Middle frontal gyrus (tissue), 1 donor: ENCODE measurements around the gene MAN1A1.

Source experiments
- DNase-seq: peaks from one replicate; pipeline ENCODE4 v3.0.0-alpha.2; 2015; ENCODE audit warnings: low spot score; ENCODE audit errors: extremely low spot score

The MAN1A1 gene

DNA sequence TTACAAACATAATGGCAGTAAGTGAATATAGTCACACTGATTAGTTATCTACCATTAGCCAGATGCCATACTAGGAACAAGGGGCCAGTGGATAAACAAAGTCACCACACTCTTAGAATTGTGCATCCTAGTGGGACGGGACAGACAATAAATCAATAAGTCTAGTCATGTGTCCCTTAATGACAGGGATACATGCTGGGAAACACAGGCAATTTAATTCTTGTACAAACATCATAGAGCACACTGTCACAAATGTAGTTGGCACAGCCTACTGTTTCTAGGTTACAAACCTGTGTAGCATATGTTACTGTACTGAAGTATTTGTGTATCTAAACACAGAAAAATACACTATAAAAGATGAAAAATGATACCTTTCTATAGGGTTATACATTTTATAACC is 148.1 kb downstream of the MAN1A1 start:
- DNase-seq, result no peak

DNA sequence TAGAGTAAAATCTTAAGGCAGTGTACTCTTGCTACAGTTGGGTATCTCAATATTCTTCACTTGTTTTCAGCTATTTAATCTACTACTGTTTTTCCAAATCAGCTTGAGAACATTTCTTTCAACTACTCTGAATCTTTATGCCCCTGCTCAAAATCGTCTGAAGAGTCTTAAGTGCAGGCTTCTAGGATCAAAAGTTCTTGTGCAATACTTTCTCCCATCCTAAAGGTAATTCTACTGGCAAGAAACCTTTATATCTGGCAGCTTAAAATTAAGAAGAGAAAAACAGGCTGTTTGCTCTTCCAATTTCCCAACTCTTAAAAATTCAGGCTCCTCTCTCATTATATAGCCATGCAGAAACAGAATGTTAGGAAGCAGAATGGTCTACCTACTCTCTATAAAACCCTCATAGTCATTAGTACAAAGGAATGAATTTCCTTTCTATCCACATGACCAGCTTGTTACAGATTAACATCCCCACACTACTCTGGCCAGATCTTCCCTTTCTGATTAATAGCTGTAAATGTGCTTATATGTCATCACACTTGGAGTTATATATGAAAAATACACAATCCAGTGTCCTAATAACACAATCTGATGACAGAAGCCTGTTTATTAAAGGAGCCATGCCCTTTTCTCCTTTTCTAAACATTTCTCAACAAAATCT is 148.9 kb downstream of the MAN1A1 start:
- no peak for DNase-seq

DNA sequence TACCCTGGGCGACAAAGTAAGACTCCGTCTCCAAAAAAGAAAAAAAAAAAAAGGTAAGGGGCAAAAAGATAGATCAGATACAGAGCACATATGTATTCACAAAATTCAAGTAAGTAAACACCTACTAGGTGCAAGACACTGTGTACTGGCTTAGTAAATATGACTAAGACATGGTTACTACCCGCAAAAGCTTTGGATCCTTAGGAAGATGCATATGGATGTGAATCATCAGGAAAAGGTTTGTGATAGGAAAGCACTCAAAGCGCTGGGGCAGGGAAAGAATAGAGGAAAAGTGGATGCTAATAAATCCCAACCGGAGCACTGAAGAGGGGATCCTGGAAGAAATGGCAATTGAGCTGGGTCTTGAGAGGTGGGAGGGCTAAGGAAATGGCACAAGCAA is 152.3 kb downstream of the MAN1A1 start:
- DNase-seq, result no peak

DNA sequence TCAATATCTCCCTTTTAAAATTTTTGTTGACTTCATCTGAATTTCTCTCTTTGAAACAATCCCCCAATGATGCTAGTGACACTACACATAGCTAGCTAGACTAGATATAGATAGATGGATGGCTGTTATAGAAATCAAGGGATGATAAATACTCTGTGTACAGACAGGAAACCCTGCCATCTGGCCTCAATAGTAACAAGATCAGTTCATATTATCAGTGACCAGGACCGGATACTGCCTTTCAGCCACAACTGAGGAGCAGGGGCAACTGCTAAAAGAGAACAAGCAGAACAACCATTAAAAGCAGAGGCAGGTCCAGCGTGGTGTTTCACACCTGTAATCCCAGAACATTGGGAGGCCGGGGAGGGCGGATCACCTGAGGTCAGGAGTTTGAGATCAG is 152.8 kb downstream of the MAN1A1 start:
- no peak for DNase-seq

DNA sequence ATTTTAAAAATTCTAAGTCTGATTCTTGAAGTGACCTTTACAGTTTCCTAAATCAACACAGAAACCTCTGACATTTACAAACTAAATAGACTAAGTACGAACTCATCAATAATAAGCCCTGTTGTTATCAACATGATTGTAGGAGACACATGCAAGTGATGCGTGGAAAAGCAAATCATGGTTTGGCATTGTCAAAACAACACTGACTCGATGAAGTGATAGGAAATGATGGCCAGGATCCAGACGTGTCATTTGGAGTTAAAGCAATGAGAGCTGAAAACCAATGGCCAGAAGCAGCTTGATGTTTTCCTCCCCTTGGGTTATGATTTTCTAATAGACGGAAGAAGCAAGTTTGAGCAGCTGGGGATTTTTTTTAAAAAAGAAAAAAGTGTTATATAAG is 153.7 kb downstream of the MAN1A1 start:
- DNase-seq, result no peak

DNA sequence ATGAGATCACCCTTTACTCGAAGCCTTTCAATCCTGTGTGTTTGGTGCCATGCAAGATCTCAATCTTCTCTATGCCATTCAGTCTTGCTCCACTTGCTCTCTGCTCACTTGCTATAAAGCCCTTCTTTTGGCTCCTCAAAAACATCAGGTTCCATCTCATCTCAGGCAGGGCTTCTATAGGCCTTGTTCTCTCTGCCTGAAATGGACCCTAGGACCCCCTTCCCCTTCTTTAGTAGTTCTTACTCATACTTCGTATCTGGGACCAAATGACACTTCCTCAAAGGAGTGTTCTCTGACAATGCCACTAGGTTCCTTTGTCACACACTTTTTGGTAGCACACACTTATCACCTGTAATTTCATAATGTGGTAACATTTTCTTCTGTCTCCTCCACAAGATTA is 154.4 kb downstream of the MAN1A1 start:
- no peak for DNase-seq

DNA sequence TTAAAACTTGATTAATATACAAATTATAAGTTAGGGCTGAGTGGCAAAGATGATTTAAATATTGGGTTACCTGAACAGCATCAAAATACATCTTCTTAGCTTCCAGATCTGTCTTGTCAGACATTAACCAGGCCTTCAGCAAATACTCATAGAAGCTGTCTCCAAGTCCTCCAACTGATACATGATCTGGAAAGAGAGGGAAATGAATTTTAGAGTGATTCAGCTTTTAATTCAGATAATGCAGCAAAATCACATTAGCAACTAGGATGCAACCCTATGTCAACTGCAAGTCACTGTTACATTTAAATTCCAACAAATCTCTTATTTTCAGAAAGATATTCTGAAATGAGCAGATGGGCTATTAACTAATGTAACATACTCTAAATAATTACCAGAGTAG is 155.9 kb downstream of the MAN1A1 start:
- DNase-seq, result no peak

DNA sequence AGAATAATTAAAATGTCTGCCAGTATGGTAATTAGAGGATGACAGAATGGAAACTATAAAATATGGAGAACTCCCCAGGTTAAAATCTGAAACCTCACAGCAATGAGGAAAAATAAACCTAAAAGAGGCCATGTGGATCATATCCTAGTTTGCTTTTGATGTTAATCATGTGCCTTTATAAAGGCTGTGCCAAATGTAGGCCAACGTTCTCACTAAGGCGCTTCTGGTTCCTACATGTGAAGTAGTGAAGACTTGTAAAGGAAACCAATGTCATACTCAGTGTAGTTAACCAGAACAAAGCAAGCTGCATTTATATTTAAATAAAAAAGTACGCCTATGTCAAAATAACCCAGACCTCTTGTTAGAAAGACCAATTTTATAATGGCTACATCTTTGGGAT is 157.4 kb downstream of the MAN1A1 start:
- DNase-seq, result no peak

DNA sequence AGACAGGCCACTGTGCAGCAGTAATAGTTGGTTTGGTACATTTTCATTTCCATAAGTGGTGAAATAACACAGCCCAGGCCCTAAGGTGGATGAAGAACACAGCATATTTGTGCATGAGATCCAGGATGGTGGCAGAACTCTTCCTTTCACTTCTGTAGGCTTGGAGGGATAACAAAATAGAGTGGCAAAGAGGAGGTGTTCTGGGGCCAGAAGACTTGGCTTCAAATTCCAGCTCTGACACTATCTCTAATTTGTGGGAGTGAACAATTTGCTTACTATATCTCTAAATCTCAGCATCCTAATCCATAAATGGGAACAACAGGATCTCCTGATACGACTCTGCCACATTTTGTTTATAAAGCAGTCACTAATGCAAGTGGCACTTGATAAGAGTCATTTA is 159.4 kb downstream of the MAN1A1 start:
- DNase-seq, result no peak

DNA sequence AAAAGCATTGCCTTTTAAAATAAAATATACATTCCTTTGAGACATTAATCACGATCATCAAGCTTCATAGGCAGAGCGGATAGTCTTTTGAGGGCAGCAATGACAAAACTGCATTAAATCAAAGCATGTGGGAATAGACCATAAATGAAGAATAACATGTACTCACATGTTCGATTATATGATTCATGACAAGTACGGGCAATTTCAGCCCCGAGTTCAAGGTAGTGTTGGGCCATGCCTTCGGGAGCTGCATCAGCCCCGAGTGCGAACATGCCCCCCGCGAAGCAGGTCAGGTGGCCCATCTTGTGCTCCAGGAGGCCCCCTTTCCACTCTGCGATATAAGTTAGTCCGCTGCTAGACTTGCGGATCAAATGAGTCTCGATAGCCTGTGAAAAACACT is 160.1 kb downstream of the MAN1A1 start:
- no peak for DNase-seq

DNA sequence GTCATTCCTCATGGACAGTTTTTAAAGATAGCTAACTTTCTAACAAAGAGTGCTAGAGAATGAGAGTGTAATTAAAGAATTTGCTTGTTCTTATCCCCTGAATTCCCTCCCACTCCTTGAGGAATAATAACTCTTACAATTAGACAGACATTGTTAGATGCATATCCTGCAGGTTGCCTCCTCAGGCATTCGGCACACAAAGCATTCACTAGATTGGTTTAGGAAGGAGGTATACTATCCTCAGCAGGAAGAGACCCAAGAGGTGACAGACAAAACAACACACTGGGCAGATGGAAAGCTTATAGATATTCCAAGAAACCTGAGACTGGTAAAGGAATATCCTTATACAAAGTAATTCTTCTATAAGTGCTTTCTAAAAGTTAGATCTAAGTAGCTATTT is 162.0 kb downstream of the MAN1A1 start:
- DNase-seq, result no peak

DNA sequence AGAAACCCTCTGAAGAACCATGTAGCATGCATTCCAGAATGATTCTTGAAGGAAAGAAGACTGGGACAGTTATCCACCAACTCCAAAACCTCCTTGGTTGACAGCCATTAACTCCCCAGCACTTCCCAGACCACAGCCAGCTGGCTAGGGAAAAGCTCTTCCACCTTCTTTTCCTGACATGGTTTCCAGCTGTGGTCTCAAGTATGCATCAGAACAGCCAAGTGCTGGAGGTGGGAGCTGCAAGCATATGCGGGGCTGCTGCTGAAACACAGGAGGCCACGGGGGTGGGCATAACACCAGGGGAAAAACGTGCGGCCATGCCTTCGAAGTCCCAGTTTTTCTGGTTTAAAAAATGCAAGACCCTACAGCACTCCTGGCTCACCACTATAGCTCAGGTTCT is 163.1 kb downstream of the MAN1A1 start:
- DNase-seq, result no peak

DNA sequence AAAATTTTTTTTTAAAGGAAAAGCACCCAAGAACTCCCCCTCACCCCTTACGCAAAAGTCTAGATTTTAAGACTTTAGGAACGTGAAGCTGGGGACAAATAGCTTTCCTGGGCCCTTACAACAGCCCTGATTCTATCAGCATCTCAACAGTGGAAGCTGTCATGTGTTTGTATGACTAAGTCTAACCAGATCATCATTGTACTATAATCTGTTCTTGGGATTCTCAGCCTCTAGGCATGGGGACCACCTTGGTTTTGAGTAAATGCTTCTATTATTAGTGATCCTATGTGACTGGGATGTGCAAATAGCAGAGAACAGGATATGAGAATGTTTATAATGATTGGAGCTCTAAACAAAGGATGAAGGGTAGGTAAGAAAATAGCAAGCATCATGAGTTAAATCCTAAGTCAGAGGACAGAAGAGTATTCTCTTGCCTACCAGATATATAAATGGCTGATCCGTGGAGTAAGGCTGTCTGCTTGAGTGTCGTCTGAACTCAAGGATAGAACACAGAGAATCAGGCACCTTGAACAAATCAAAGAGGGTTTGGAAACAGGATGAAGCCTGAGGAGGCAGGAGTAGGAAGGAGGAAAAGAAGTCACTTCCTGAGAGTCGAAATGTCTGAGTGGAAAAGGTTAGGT is 165.4 kb downstream of the MAN1A1 start:
- no peak for DNase-seq

DNA sequence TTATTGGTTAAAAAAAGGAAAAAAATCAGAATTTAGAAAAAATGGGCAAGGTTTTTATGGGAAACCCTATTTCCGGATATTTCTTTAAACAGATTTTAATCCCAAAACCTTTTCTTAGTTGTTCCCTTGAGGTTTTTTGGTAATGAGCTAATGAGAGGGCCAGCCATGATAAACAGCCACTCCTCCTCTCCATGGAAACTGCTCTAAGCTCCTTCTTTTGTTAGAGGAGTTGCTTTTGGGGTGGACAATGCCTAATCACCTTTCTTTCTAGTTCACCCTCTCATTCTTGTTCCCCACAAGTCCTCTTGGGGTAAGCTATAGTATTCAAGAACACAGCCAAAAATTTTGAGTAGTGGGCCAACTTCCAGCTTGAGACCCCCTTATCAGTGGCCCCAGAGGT is 166.1 kb downstream of the MAN1A1 start:
- DNase-seq, result no peak

DNA sequence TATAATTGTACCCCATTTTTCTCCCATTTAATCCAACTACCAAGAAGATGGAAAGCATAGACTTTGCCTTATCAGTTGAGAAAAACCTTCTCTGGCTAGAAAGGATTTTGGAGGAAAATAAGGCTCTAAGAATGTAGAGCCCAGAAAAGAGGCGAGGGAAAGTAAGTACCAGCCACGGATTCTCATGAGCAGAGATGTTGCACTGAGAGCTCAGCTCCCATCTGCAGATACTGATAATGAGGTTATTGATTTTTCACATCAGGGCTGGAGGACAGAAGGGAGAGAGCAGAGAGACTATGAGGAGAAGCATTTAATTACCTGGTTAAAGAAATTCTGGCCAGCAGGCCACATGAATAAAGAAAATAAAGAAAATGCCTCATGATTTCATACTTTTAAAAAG is 166.7 kb downstream of the MAN1A1 start:
- DNase-seq, result no peak

DNA sequence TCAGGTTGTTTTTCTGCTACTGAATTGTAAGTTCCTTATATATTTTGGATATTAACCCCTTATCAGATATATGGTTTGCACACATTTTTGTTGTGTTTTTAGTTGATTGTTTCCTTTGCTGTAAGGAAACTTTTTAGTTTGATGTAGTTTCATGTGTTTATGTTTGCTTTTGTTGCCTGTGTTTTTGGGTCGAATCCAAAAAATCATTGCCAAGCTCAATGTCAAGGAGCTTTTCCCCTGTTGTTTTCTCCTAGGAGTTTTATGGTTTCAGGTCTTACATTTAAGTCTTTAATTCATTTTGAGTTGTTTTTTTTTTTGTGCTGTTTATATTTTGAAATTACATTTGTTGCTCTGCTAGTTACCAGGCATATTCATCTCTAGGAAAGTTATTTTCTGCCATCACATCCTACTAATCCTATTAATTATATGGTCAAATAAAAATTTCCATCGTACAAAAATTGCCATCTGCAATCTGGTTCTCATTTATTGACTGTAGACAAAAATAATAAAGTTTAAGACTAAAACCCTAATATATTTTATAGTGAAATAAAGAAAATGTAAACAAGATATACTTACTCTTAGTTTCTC is 167.3 kb downstream of the MAN1A1 start:
- no peak for DNase-seq

DNA sequence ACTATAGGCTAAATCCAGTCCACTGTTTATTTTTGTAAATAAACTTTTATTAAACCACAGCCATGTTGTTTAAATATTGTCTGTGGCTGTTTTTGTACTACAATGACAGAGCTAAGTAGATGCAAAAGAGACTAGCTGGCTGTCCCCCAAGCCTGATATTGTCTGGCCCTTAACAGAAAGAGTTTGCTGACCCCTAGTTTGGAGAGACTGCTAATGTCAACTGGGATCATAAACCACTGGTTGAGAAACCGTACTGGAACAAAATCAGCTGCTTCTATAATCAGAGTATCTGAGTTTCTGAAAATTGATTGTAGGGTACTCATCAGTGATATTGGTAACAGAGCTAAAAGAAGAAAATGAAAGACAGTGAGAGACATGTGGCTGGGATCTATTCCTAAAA is 168.5 kb downstream of the MAN1A1 start:
- no peak for DNase-seq

DNA sequence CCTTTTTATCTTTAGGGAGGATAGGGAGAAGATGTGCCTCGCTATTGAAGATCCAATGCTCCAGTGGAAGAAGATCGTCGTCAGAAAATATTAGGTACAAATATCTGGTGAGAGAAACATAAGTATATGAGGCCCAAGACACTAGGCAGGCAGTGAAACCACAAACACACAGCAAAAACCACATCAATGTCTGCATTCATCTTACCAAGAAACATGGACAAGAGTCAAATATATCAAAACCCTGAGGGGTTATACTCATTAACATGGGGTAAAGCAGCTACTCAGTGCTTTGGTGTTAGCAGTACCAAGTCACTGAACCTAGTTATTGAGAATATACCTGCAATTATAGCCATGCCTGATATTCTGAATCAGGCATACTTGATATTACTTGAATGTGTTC is 169.7 kb downstream of the MAN1A1 start:
- DNase-seq, result no peak

DNA sequence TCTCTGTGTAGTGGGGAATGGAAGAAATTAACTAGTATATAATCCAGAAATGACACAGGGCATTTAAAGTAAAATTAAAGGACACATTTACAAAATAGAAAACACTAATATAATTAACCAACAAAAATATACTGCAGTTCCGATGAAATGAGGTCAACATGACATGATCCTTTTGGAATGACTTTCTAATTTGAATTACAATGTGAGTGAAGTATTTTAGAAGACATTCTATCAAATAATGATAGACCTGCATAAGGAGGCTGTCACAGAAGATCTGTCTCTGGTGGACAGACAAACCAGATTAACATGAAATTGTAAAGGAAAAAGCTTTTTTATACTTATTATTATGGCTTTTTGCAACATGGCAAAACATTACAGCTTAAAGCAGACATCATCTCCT is 170.5 kb downstream of the MAN1A1 start:
- no peak for DNase-seq

DNA sequence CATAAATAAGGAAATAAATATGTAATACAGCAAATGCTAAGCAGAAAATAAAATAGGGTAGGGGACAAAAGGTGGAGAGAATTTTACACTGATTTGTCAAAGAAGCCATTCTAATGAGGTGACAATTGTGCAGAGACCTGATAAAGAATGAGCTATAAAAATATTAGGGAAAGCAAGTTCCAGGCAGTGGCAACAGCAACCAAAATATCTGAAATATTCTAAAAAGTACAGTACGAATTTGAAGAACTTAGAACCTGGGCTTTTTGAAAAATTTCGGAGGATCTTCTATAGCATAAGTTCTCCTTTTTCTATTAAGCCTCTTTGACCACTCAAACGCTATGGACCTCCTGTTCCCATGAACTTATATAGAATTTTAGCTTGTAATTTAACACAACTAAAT is 173.1 kb downstream of the MAN1A1 start:
- DNase-seq, result no peak

DNA sequence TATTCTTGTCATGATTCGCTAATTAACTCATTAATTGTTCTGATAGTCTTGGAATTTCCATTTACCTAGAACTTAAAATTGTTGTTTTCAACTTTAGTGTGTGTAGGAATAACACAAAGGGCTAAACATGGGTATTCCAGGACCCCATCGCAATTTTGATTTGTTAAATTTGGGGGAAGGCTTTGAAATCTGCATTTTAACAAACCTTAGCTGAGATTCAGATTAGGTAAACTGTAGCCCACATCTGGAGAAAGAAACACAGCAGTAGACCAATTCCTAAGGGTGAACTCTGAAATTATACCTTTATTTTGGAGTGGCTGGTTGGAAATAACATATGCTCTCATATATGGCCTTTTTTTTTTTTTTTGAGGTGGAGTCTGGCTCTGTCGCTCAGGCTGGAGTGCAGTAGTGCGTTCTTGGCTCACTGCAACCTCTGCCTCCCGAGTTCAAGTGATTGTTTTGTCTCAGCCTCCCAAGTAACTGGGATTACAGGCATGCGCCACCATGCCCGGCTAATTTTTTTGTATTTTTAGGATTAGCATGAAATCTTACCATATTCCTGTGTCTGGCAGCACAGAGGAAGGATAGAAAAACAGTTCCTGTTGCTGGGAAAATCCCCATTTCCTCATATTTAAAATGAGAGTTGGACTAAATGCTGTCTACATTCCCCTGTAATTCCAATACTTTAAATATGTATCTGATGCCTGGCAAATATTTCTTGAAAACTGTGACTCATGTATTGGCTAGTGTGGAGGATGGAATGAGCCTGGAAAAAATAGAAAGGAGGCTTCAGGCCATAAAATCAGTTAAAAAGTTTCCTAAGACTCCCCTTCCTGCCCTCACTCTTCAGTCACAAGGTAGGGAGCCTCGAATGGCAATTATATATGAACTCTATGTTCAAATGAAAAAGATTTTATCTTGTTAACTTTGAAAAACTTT is 174.4 kb downstream of the MAN1A1 start:
- no peak for DNase-seq

DNA sequence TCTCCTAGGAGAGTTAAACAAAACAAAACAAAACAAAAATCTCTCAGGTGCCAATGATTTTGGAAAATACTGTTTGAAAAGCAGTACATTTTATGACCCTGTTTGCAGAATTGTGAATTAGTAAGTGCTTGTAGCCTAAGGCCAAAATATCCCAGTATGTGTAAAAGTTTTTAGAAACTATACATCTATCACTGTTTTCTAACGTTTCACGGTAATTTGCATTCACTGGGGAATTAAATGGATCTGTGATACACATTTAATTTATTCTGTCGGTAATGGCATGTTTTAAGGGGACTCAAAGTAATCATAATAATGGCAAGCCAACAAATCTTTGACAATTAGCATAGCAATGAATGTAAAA is 175.5 kb downstream of the MAN1A1 start:
- DNase-seq, result no peak
